ENCODE measurements around the gene SUGCT.

The SUGCT gene

DNA sequence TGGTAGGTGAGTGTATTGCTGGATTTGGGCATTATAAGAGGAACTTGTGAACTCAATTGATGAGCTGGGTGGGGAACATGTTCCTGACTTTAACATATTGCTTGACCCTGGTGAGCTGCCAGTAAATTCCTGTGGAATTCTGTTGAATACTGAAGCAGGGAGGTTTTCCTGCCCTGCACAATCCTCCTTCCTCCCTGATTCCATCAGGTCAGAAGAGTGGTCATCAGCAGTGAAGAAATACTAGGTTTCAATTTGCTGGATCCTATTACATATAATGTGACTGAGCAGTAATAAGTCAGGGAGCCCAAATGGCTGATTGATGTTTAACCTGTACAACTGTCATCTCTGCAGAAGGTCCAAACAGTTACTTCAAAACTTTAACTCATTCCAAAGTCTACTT is 581.2 kb downstream of the SUGCT start:
- H2AFZ ChIP-seq (ENCODE audit: low read depth, low read length) = no peak overlapping the region
- no peak overlapping the region for H3K9ac ChIP-seq (ENCODE audit: low read depth, low read length)
- TF ChIP-seq EZH2 (IDR thresholded peaks at IDR 0.05; ENCODE audit: borderline replicate concordance, low read depth, low read length, severe bottlenecking) = no peak
- TF ChIP-seq, protein P1, sequence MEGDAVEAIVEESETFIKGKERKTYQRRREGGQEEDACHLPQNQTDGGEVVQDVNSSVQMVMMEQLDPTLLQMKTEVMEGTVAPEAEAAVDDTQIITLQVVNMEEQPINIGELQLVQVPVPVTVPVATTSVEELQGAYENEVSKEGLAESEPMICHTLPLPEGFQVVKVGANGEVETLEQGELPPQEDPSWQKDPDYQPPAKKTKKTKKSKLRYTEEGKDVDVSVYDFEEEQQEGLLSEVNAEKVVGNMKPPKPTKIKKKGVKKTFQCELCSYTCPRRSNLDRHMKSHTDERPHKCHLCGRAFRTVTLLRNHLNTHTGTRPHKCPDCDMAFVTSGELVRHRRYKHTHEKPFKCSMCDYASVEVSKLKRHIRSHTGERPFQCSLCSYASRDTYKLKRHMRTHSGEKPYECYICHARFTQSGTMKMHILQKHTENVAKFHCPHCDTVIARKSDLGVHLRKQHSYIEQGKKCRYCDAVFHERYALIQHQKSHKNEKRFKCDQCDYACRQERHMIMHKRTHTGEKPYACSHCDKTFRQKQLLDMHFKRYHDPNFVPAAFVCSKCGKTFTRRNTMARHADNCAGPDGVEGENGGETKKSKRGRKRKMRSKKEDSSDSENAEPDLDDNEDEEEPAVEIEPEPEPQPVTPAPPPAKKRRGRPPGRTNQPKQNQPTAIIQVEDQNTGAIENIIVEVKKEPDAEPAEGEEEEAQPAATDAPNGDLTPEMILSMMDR (IDR thresholded peaks at IDR 0.05; ENCODE audit: borderline replicate concordance, extremely low read depth, low read length, poor library complexity, severe bottlenecking) = no peak
- no peak overlapping the region for H3K27ac ChIP-seq (ENCODE audit: low read length)
- H3K79me2 ChIP-seq (ENCODE audit: insufficient read depth, low read length) = no peaks in the 10 kb centered on the region
- no peaks in the 10 kb centered on the region for H3K9me3 ChIP-seq (ENCODE audit: insufficient read depth, low read length, severe bottlenecking)
- DNase-seq = no peak
- no peaks in the 10 kb centered on the region for H4K20me1 ChIP-seq (ENCODE audit: insufficient read depth, low read length)
- no peaks in the 10 kb centered on the region for H3K36me3 ChIP-seq (ENCODE audit: insufficient read depth, low read length)
- no peak overlapping the region for H3K4me2 ChIP-seq (ENCODE audit: insufficient read depth, low read length)
- ATAC-seq (ENCODE audit: insufficient read depth, low read depth) = no peak
- peaks cover 12% of the 10 kb centered on the region for H3K4me1 ChIP-seq (ENCODE audit: insufficient read depth, low read length)
- H3K27me3 ChIP-seq (ENCODE audit: insufficient read depth, low read length, poor library complexity) = no peaks in the 10 kb centered on the region
- no peak overlapping the region for H3K4me3 ChIP-seq (ENCODE audit: low read depth in 1 of 2, low read length in 2 of 2)

DNA sequence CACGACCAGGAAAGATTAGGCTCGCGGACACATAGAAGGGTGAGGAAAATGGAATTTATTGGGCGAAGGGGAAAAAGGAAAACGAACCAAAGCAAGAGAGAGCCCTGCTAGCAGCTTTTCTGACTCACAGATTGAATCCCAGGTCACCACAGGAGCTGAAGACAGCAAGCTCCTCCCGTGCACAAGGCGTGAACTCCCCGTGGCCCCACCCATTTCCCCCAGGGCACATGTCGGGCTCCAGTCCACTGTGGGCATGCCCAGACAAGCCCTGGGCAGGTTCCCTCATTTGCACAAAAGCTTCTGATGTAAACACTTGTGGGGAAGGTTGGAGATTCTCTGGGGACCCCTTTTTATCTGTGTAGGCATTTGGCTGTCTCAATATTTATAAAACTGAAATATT is 582.4 kb downstream of the SUGCT start:
- no peaks in the 10 kb centered on the region for H3K9me3 ChIP-seq (ENCODE audit: insufficient read depth, low read length, severe bottlenecking)
- peaks cover 12% of the 10 kb centered on the region for H3K4me1 ChIP-seq (ENCODE audit: insufficient read depth, low read length)
- peak overlapping the region; percentile 47; the same call in 1 of the 2 replicates for H3K27ac ChIP-seq (ENCODE audit: low read length)
- H3K4me2 ChIP-seq (ENCODE audit: insufficient read depth, low read length) = peak overlapping the region; percentile 47; the same call in 1 of the 2 replicates
- H3K9ac ChIP-seq (ENCODE audit: low read depth, low read length) = no peak overlapping the region
- no peaks in the 10 kb centered on the region for H3K79me2 ChIP-seq (ENCODE audit: insufficient read depth, low read length)
- no peaks in the 10 kb centered on the region for H4K20me1 ChIP-seq (ENCODE audit: insufficient read depth, low read length)
- H3K36me3 ChIP-seq (ENCODE audit: insufficient read depth, low read length) = no peaks in the 10 kb centered on the region
- H3K27me3 ChIP-seq (ENCODE audit: insufficient read depth, low read length, poor library complexity) = no peaks in the 10 kb centered on the region
- H2AFZ ChIP-seq (ENCODE audit: low read depth, low read length) = peak overlapping the region; percentile 66
- DNase-seq (peak; percentile 77), ATAC-seq (ENCODE audit: insufficient read depth, low read depth) (peak; percentile 100)
- no peak overlapping the region for H3K4me3 ChIP-seq (ENCODE audit: low read depth in 1 of 2, low read length in 2 of 2)
- no peak for TF ChIP-seq EZH2 (IDR thresholded peaks at IDR 0.05; ENCODE audit: borderline replicate concordance, low read depth, low read length, severe bottlenecking)
- TF ChIP-seq, protein P1 (IDR thresholded peaks at IDR 0.05; ENCODE audit: borderline replicate concordance, extremely low read depth, low read length, poor library complexity, severe bottlenecking) = no peak

DNA sequence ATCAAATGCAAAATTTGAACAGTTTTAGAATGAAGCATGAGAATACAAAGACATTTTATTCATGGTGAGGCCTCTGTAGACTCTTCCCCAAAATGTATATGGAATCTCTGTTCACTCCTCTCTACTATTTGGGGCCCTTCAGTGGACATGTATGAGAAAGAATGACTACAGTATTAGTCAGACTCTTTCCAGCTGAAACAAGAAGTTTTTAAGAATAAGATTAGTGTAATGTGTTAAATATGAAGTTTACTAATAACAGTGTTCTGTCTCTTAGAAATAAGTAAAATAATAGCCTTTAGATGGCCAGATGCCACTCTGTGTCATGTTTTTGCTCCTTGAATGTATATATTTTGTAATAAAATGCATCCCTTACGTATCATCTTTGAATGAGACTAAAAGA is 585.6 kb downstream of the SUGCT start:
- Histone ChIP-seq H3K4me2 (ENCODE audit: insufficient read depth, low read length) (no peak overlapping the region), H2AFZ (ENCODE audit: low read depth, low read length) (no peak overlapping the region), H3K27ac (ENCODE audit: low read length) (no peak overlapping the region), H3K79me2 (ENCODE audit: insufficient read depth, low read length) (no peaks in the 10 kb centered on the region), H3K36me3 (ENCODE audit: insufficient read depth, low read length) (no peaks in the 10 kb centered on the region), H3K4me1 (ENCODE audit: insufficient read depth, low read length) (peaks cover 12% of the 10 kb centered on the region), H4K20me1 (ENCODE audit: insufficient read depth, low read length) (no peaks in the 10 kb centered on the region), H3K27me3 (ENCODE audit: insufficient read depth, low read length, poor library complexity) (no peaks in the 10 kb centered on the region), H3K9ac (ENCODE audit: low read depth, low read length) (no peak overlapping the region), H3K9me3 (ENCODE audit: insufficient read depth, low read length, severe bottlenecking) (no peaks in the 10 kb centered on the region), H3K4me3 (ENCODE audit: low read depth in 1 of 2, low read length in 2 of 2) (no peak overlapping the region)
- ATAC-seq (ENCODE audit: insufficient read depth, low read depth) (no peak), DNase-seq (no peak)
- TF ChIP-seq EZH2 (IDR thresholded peaks at IDR 0.05; ENCODE audit: borderline replicate concordance, low read depth, low read length, severe bottlenecking) = no peak
- TF ChIP-seq, protein P1 (IDR thresholded peaks at IDR 0.05; ENCODE audit: borderline replicate concordance, extremely low read depth, low read length, poor library complexity, severe bottlenecking) = no peak

All from DND-41 (cell line).